Skin epidermis (tissue), 12 donors: ENCODE data around the gene TMEM40.
"Not testable (repeated sequence)": the region's sequence is repeated elsewhere in the genome, so short reads cannot be mapped to it uniquely, and the experiment has no call there.

ENCODE experiments used
- H3K27ac ChIP-seq, 21 experiments: fragments of 200-600 bp; sonication (generic) in 11 of 21; one replicate each; pipeline ENCODE4 v1.5.0; 2020; ENCODE audit warnings: mild to moderate bottlenecking in 3 of 21, inconsistent platforms in 2 of 21, moderate library complexity in 2 of 21
- H3K4me3 ChIP-seq, 7 experiments: fragments of 200-600 bp; sonication (generic) in 2 of 7; one replicate each; pipeline ENCODE4 v1.5.0; 2020; ENCODE audit warnings: inconsistent platforms in 2 of 7, mild to moderate bottlenecking in 2 of 7, moderate library complexity in 1 of 7

The TMEM40 gene

GRCh38 chr3:12759097-12759679, at the start of gene TMEM40:
Gene TMEM40 (minus strand): TSS chr3:12759259. CDS start chr3:12749832, 9,427 bp downstream.
- H3K27ac ChIP-seq: peak within 1 kb of the TSS; percentile 6 to 92 (median 83)

GRCh38 chr3:12808587-12808986, 49.5 kb upstream of the TMEM40 start:
- H3K27ac ChIP-seq: no peak overlapping the region
- no peak overlapping the region for H3K4me3 ChIP-seq

More at GRCh38 chr3:12759097-12759679, at the start of gene TMEM40:
- peak within 1 kb of the TSS; percentile 2 to 29 (median 22) for H3K4me3 ChIP-seq

GRCh38 chr3:12807601-12808359, 48.7 kb upstream of the TMEM40 start:
- Histone ChIP-seq H3K27ac (no peak overlapping the region), H3K4me3 (no peak overlapping the region)

GRCh38 chr3:12807066-12807465, 48.0 kb upstream of the TMEM40 start:
- Histone ChIP-seq H3K4me3 (no peak overlapping the region), H3K27ac (no peak overlapping the region)

GRCh38 chr3:12803371-12803770, 44.3 kb upstream of the TMEM40 start:
- Histone ChIP-seq H3K27ac (no peak overlapping the region), H3K4me3 (no peak overlapping the region)

GRCh38 chr3:12799525-12800440, 40.7 kb upstream of the TMEM40 start:
- no peak overlapping the region for H3K27ac ChIP-seq
- H3K4me3 ChIP-seq: no peak overlapping the region

GRCh38 chr3:12798559-12799179, 39.6 kb upstream of the TMEM40 start:
- no peak overlapping the region for H3K4me3 ChIP-seq
- H3K27ac ChIP-seq: peak overlapping the region in 1 of 21 experiments; percentile 7

- H3K27ac ChIP-seq: peak overlapping the region in 1 of 21 experiments; percentile 7
- no peak overlapping the region for H3K4me3 ChIP-seq
Observed at GRCh38 chr3:12797892-12798558, 39.0 kb upstream of the TMEM40 start.

- peak overlapping the region in 5 of 7 experiments; percentile 33 to 55 (median 46) for H3K4me3 ChIP-seq
- H3K27ac ChIP-seq: peak overlapping the region in 7 of 21 experiments; percentile 53 to 81 (median 71)
Observed at GRCh38 chr3:12797124-12797891, 38.2 kb upstream of the TMEM40 start.

- peak within 1 kb of the TSS in 12 of 21 experiments; percentile 19 to 81 (median 62) for H3K27ac ChIP-seq
- peak within 1 kb of the TSS; percentile 33 to 55 (median 45) for H3K4me3 ChIP-seq
Observed at GRCh38 chr3:12796171-12797123, 37.4 kb upstream of the TMEM40 start, which contains the start of gene CAND2. Gene CAND2 (plus strand): TSS chr3:12796680. CDS start chr3:12796721, 41 bp downstream.

- no peak overlapping the region for H3K4me3 ChIP-seq
Observed at GRCh38 chr3:12793701-12794100, 34.6 kb upstream of the TMEM40 start.

GRCh38 chr3:12791430-12791829, 32.4 kb upstream of the TMEM40 start:
- H3K27ac ChIP-seq: no peak overlapping the region
- H3K4me3 ChIP-seq: no peak overlapping the region

More at GRCh38 chr3:12793701-12794100, 34.6 kb upstream of the TMEM40 start:
- H3K27ac ChIP-seq: no peak overlapping the region

- not testable (repeated sequence) for H3K27ac ChIP-seq, H3K4me3 ChIP-seq
Observed at GRCh38 chr3:12787967-12788690, 29.1 kb upstream of the TMEM40 start.

- not testable (repeated sequence) for H3K27ac ChIP-seq, H3K4me3 ChIP-seq
Observed at GRCh38 chr3:12787346-12787745, 28.3 kb upstream of the TMEM40 start.

GRCh38 chr3:12785096-12785495, 26.0 kb upstream of the TMEM40 start:
- Histone ChIP-seq H3K27ac (no peak overlapping the region), H3K4me3 (no peak overlapping the region)

- H3K4me3 ChIP-seq: no peak overlapping the region
- H3K27ac ChIP-seq: no peak overlapping the region
Observed at GRCh38 chr3:12782172-12782815, 23.2 kb upstream of the TMEM40 start.
